ENCODE results near the gene FBXL20. TPM values are rescaled to one million over a fixed set of nuclear protein-coding genes. Genes with fewer than 3 reads are reported as not detected.
"Not testable (repeated sequence)": the region's sequence is repeated elsewhere in the genome, so short reads cannot be mapped to it uniquely, and the experiment has no call there.

FBXL20 gene
- total RNA-seq, 2 experiments from 2014 or later = 17.4 to 18.3 TPM

DNA sequence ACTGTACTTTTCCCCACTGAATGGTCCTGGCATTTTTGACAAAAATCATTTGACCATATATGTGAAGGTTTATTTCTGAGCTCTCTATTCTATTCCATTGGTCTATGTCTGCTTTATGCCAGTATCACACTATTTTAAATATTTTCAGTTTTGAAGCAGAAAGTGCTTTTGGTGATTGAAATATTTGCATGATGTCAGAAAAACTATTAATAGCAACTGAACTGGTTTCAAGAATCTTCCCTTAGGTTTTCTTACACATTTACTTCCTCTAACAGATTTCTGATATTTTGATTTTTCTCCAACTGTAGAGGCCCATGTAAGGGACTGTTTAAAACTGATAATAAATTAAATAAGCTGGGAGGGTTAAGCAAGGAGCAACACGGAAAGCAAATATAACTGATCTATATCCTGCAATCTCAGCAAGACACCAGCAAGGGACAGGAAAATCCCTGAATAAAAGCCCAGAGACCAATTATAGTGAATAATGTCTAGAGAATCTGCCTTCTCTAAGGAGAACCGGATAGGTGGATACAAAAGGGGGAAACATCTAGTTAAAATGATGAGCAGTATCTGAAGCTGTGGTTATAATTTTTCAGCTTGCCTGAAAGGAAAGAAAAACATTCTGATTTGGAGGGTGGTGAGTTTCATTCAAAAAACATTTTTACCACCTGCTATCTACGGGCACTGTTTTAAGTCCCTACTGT, 94.8 kb downstream of the FBXL20 start:
- intact Hi-C loops (cut with micrococcal nuclease) = no loop called here
- no peaks in the 10 kb centered on the region for H3K36me3 Mint-ChIP-seq
- H3K27ac Mint-ChIP-seq = no peak overlapping the region
- no peak overlapping the region for H3K4me3 Mint-ChIP-seq
- no peaks in the 10 kb centered on the region for H3K27me3 Mint-ChIP-seq
- CTCF ChIA-PET = interaction anchor here (0.6 kb wide), 1 partner anchor 96 kb away, joined by 3 read pairs; no protein-coding TSS in a partner anchor
- DNase-seq = no peak
- no peaks in the 10 kb centered on the region for H3K4me1 Mint-ChIP-seq (ENCODE audit: low read depth)
- POLR2A ChIA-PET = no interaction called here
- no peaks in the 10 kb centered on the region for H3K9me3 Mint-ChIP-seq

DNA sequence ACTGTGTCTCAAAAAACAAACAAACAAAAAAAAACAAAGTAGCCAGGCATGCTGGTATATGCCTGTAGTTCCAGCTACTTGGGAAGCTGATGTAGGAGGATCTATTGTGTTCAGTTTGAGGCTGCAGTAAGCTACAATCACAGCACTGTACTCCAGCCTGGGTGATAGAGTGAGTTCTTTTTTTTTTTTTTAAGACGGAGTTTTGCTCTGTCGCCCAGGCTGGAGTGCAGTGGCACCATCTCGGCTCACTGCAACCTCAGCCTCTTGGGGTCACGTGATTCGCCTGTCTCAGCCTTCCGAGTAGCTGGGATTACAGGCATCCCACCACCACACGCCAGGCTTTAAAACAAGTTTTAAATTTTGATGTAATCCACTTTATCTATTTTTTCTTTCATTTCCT, 95.4 kb downstream of the FBXL20 start:
- no peaks in the 10 kb centered on the region for H3K4me1 Mint-ChIP-seq (ENCODE audit: low read depth)
- POLR2A ChIA-PET = no interaction called here
- H3K27ac Mint-ChIP-seq = no peak overlapping the region
- no peaks in the 10 kb centered on the region for H3K27me3 Mint-ChIP-seq
- H3K4me3 Mint-ChIP-seq = no peak overlapping the region
- peaks cover under 1% of the 10 kb centered on the region for H3K36me3 Mint-ChIP-seq
- DNase-seq = no peak
- intact Hi-C loops (cut with micrococcal nuclease) = no loop called here
- H3K9me3 Mint-ChIP-seq = no peaks in the 10 kb centered on the region
- CTCF ChIA-PET = interaction anchor here (0.6 kb wide), 1 partner anchor 97 kb away, joined by 3 read pairs; no protein-coding TSS in a partner anchor

DNA sequence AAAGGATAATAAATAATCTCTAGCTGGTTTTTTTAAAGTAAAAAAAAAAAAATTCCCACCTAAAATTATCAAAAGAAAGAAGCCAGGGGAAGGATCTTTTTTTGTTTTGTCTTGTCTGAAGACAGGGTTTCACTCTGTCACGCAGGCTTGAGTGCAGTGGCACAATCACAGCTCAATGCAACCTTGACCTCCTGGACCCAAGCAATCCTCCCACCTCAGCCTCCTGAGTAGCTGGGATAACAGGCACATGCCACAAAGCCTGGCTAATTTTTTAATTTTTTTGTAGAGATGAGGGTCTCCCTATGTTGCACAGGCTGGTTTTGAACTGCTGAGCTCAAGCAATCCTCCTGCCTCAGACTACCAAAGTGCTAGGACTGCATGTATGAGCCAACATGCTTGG, 97.2 kb downstream of the FBXL20 start:
- no peak for DNase-seq
- H3K9me3 Mint-ChIP-seq = no peaks in the 10 kb centered on the region
- ChIA-PET POLR2A (no interaction called here), CTCF (interaction anchor here (0.8 kb wide), 1 partner anchor 60 kb away, joined by 3 read pairs; no protein-coding TSS in a partner anchor)
- no peaks in the 10 kb centered on the region for H3K27me3 Mint-ChIP-seq
- intact Hi-C loops (cut with micrococcal nuclease) = no loop called here
- H3K36me3 Mint-ChIP-seq = peaks cover 7% of the 10 kb centered on the region
- H3K4me3 Mint-ChIP-seq = no peak overlapping the region
- no peaks in the 10 kb centered on the region for H3K4me1 Mint-ChIP-seq (ENCODE audit: low read depth)
- H3K27ac Mint-ChIP-seq = no peak overlapping the region

DNA sequence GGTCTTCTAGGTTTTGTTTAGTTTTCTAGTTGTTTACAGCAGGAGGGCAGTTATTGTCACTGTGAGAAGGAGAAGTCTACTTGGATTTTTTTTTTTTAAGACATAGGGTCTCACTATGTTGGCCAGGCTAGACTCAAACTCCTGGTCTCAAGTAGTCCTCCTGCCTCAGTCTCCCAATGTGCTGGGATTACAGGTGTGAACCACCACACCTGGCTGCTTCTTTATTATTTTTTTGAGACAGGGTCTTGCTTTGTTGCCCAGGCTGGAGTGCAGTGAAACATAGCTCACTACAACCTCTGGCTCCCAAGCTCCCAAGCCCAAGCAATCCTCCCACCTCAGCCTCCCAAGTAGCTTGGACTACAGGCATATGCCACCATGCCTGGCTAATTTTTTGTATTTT, 107.4 kb downstream of the FBXL20 start:
- ChIA-PET CTCF (no interaction called here), POLR2A (no interaction called here)
- H3K9me3 Mint-ChIP-seq = no peaks in the 10 kb centered on the region
- no peaks in the 10 kb centered on the region for H3K4me1 Mint-ChIP-seq (ENCODE audit: low read depth)
- no peaks in the 10 kb centered on the region for H3K27me3 Mint-ChIP-seq
- no peak overlapping the region for H3K27ac Mint-ChIP-seq
- intact Hi-C loops (cut with micrococcal nuclease) = no loop called here
- H3K4me3 Mint-ChIP-seq = no peak overlapping the region
- peaks cover 9% of the 10 kb centered on the region for H3K36me3 Mint-ChIP-seq
- no peak for DNase-seq

- H3K4me1 Mint-ChIP-seq (ENCODE audit: low read depth); intact Hi-C loops (cut with micrococcal nuclease); H3K9me3 Mint-ChIP-seq; H3K27ac Mint-ChIP-seq; H3K4me3 Mint-ChIP-seq; H3K36me3 Mint-ChIP-seq; POLR2A ChIA-PET; DNase-seq; H3K27me3 Mint-ChIP-seq; CTCF ChIA-PET: not testable (repeated sequence)
These were observed 108.9 kb downstream of the FBXL20 start for GRCh38 chr17:39292546-39292945.

DNA sequence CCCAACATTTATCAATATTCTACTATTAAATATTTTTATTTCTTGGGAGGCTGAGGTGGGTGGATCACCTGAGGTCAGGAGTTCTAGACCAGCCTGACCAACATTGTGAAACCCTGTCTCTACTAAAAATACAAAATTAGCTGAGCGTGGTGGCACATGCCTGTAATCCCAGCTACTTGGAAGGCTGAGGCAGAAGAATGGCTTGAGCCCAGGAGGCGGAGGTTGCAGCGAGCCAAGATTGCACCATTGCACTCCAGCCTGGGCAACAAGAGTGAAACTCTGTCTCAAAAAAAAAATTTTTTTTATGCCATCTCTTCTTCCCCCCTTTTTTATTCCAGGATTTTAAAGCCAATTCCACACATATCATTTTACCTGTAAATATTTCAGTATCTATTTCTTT, 114.9 kb downstream of the FBXL20 start:
- CTCF ChIA-PET; intact Hi-C loops (cut with micrococcal nuclease); H3K27me3 Mint-ChIP-seq; H3K4me1 Mint-ChIP-seq (ENCODE audit: low read depth); H3K36me3 Mint-ChIP-seq; H3K27ac Mint-ChIP-seq; H3K9me3 Mint-ChIP-seq; H3K4me3 Mint-ChIP-seq; DNase-seq; POLR2A ChIA-PET: not testable (repeated sequence)

DNA sequence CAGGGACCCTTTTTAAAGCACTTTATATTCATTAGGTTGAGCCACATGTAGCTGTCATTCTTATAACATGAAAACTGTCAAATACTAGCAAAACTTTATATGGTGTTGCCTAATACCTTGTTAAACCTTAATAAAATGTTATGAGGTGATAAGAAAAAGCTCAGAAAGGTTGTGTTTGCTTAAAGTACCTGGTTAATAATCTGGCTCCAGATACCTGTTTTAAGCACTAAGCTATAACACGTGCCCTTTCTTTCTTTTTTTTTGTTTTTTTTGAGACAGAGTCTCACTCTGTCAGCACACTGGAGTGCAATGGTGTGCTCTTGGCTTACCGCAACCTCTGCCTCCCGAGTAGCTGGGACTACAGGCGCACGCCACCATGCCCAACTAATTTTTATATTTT, 116.7 kb downstream of the FBXL20 start:
- no peak for DNase-seq
- ChIA-PET CTCF (interaction anchor here (0.8 to 1.1 kb wide), 2 partner anchors 40 to 82 kb away, joined by 3 to 4 read pairs; no protein-coding TSS in a partner anchor), POLR2A (no interaction called here)
- H3K9me3 Mint-ChIP-seq = no peaks in the 10 kb centered on the region
- H3K4me1 Mint-ChIP-seq (ENCODE audit: low read depth) = no peaks in the 10 kb centered on the region
- no peaks in the 10 kb centered on the region for H3K27me3 Mint-ChIP-seq
- no peak overlapping the region for H3K4me3 Mint-ChIP-seq
- H3K27ac Mint-ChIP-seq = no peak overlapping the region
- intact Hi-C loops (cut with micrococcal nuclease) = no loop called here
- H3K36me3 Mint-ChIP-seq = no peaks in the 10 kb centered on the region

DNA sequence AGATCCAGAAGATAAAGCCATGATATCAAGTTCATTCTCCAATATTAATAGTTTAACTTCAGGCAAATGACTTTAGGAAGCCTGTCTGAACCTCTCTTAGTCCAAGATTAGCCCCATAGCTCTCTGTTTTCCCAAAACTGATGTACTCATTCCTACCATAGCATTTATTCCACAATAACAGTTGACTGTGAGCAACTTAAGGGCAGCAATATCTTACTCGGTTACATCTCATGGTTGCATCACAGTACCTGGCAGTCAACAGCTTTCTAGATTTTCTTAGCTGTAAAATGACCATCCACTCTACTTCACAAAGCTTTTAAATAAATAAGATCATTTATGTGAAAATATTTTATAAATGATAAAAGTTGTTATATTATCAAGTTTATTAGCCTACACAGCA, 117.5 kb downstream of the FBXL20 start:
- H3K4me3 Mint-ChIP-seq = no peak overlapping the region
- intact Hi-C loops (cut with micrococcal nuclease) = no loop called here
- no peaks in the 10 kb centered on the region for H3K36me3 Mint-ChIP-seq
- no peaks in the 10 kb centered on the region for H3K9me3 Mint-ChIP-seq
- H3K27me3 Mint-ChIP-seq = no peaks in the 10 kb centered on the region
- CTCF ChIA-PET = interaction anchor here (1.1 kb wide), 1 partner anchor 83 kb away, joined by 4 read pairs; no protein-coding TSS in a partner anchor
- POLR2A ChIA-PET = no interaction called here
- no peak overlapping the region for H3K27ac Mint-ChIP-seq
- H3K4me1 Mint-ChIP-seq (ENCODE audit: low read depth) = no peaks in the 10 kb centered on the region
- no peak for DNase-seq

- POLR2A ChIA-PET = no interaction called here
- H3K9me3 Mint-ChIP-seq = no peaks in the 10 kb centered on the region
- H3K36me3 Mint-ChIP-seq = no peaks in the 10 kb centered on the region
These were observed 118.3 kb downstream of the FBXL20 start for GRCh38 chr17:39283098-39283497.

GRCh38 chr17:39281806-39282205, 119.6 kb downstream of the FBXL20 start:
- no peaks in the 10 kb centered on the region for H3K9me3 Mint-ChIP-seq
- peaks cover 3% of the 10 kb centered on the region for H3K36me3 Mint-ChIP-seq
- intact Hi-C loops (cut with micrococcal nuclease) = no loop called here
- CTCF ChIA-PET = no interaction called here
- H3K27ac Mint-ChIP-seq = no peak overlapping the region
- H3K4me3 Mint-ChIP-seq = no peak overlapping the region
- H3K27me3 Mint-ChIP-seq = no peaks in the 10 kb centered on the region
- POLR2A ChIA-PET = no interaction called here
- DNase-seq = no peak
- no peaks in the 10 kb centered on the region for H3K4me1 Mint-ChIP-seq (ENCODE audit: low read depth)

More at GRCh38 chr17:39283098-39283497, 118.3 kb downstream of the FBXL20 start:
- Mint-ChIP-seq H3K4me1 (ENCODE audit: low read depth) (no peaks in the 10 kb centered on the region), H3K27me3 (no peaks in the 10 kb centered on the region), H3K4me3 (no peak overlapping the region), H3K27ac (no peak overlapping the region)
- CTCF ChIA-PET = interaction anchor here (0.7 to 0.8 kb wide), 2 partner anchors 22 to 38 kb away, joined by 3 read pairs; no protein-coding TSS in a partner anchor
- intact Hi-C loops (cut with micrococcal nuclease) = no loop called here
- DNase-seq = no peak

DNA sequence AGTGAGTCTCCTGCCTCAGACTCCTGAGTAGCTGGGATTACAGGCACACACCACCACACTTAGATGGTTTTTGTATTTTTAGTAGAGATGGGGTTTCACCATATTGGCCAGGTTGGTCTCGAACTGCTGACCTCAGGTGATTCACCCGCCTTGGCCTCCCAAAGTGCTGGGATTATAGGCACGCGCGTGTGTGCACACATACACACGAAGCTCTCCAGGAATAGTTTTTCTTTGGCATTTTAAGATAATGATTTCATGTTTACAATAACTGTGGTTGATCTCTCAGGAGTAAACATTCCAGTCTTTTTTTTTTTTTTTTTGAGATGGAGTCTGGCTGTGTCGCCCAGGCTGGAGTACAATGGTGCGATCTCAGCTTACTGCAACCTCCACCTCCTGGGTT, 123.2 kb downstream of the FBXL20 start:
- CTCF ChIA-PET = not testable (repeated sequence)

GRCh38 chr17:39277110-39277509, 124.3 kb downstream of the FBXL20 start:
- Mint-ChIP-seq H3K27ac (no peak overlapping the region), H3K36me3 (peaks cover 6% of the 10 kb centered on the region), H3K4me3 (no peak overlapping the region), H3K27me3 (no peaks in the 10 kb centered on the region), H3K9me3 (no peaks in the 10 kb centered on the region), H3K4me1 (ENCODE audit: low read depth) (no peaks in the 10 kb centered on the region)
- CTCF ChIA-PET = no interaction called here
- no peak for DNase-seq
- intact Hi-C loops (cut with micrococcal nuclease) = loop anchor here (10.0 kb wide), 1 partner anchor 128 kb away; the partner anchor contains the start of gene FBXL20
- POLR2A ChIA-PET = no interaction called here

More for the DNA sequence above, 123.2 kb downstream of the FBXL20 start:
- H3K27me3 Mint-ChIP-seq; H3K4me1 Mint-ChIP-seq (ENCODE audit: low read depth); H3K9me3 Mint-ChIP-seq; H3K4me3 Mint-ChIP-seq; H3K36me3 Mint-ChIP-seq; H3K27ac Mint-ChIP-seq; POLR2A ChIA-PET; DNase-seq: not testable (repeated sequence)
- intact Hi-C loops (cut with micrococcal nuclease) = loop anchor here (10.0 kb wide), 1 partner anchor 127 kb away; the partner anchor contains the start of gene FBXL20

DNA sequence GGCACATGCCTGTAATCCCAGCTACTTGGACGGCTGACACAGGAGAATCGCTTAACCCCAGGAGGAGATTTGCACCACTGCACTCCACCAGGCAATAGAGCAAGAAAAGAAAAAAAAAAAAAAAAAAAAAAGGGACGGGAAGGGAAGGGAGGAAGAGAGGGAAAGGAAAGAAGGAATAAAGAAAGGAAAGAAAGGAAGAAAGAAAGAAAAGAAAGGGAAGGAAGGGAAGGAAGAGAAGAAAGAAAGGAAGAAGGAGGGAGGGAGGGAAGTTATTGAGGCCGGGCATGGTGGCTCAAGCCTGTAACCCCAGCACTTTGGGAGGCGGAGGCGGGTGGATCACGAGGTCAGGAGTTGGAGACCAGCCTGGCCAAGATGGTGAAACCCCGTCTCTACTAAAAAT, 125.3 kb downstream of the FBXL20 start:
- Mint-ChIP-seq H3K9me3 (no peaks in the 10 kb centered on the region), H3K27me3 (no peaks in the 10 kb centered on the region), H3K27ac (no peak overlapping the region), H3K36me3 (peaks cover 6% of the 10 kb centered on the region), H3K4me3 (no peak overlapping the region), H3K4me1 (ENCODE audit: low read depth) (no peaks in the 10 kb centered on the region)
- ChIA-PET POLR2A (no interaction called here), CTCF (no interaction called here)
- no peak for DNase-seq
- intact Hi-C loops (cut with micrococcal nuclease) = loop anchor here (10.0 kb wide), 1 partner anchor 129 kb away; the partner anchor contains the start of gene FBXL20

Data from activated CD4-positive, alpha-beta memory T cell treated with anti-CD3 and anti-CD28 coated beads for 36 hours (primary cell).